HepG2 (cell line): ENCODE data around the gene HHIPL1. TPM values are rescaled to one million over a fixed set of nuclear protein-coding genes. Genes with fewer than 3 reads are reported as not detected.

ENCODE experiments used
- CAMTA2 ChIP-seq: sonication (generic); formaldehyde crosslinking; IDR thresholded peaks from 2 replicates; pipeline ENCODE4 v1.4.0; 2020; ENCODE audit warnings: mild to moderate bottlenecking, missing genetic modification reagents, borderline replicate concordance
- ELF3 ChIP-seq: IDR thresholded peaks from 2 replicates; pipeline ENCODE4 v1.6.1; 2016; ENCODE audit warnings: missing genetic modification reagents, missing compliant biosample characterization
- KDM4B ChIP-seq: sonication (generic); formaldehyde crosslinking; IDR thresholded peaks from 2 replicates; pipeline ENCODE4 v1.4.0; 2020; ENCODE audit warnings: missing genetic modification reagents
- NFYB ChIP-seq: sonication (generic); formaldehyde crosslinking; IDR thresholded peaks from 2 replicates; pipeline ENCODE4 v1.4.0; 2020; ENCODE audit warnings: missing genetic modification reagents
- PRPF4 ChIP-seq: fragments of 200-400 bp; formaldehyde crosslinking; IDR thresholded peaks from 2 replicates; pipeline ENCODE4 v1.6.1; 2016; ENCODE audit warnings: low read length, low read depth; ENCODE audit not compliant: poor library complexity, severe bottlenecking
- SNAPC5 ChIP-seq: sonication (generic); formaldehyde crosslinking; IDR thresholded peaks from 2 replicates; pipeline ENCODE4 v1.8.1; 2023; ENCODE audit warnings: mild to moderate bottlenecking, missing genetic modification reagents, borderline replicate concordance
- SPEN ChIP-seq: sonication (generic); formaldehyde crosslinking; IDR thresholded peaks from 2 replicates; pipeline ENCODE4 v1.5.1; 2020; ENCODE audit warnings: low read depth, mild to moderate bottlenecking, missing genetic modification reagents
- SUZ12 ChIP-seq: fragments of 150-350 bp; IDR thresholded peaks from 2 replicates; pipeline ENCODE4 v1.6.1; 2014; ENCODE audit warnings: low read depth, low read length
- TRAFD1 ChIP-seq: sonication (generic); formaldehyde crosslinking; IDR thresholded peaks from 2 replicates; pipeline ENCODE4 v1.5.1; 2020; ENCODE audit warnings: missing genetic modification reagents, mild to moderate bottlenecking, borderline replicate concordance
- ZBTB42 ChIP-seq: sonication (generic); formaldehyde crosslinking; IDR thresholded peaks from 2 replicates; pipeline ENCODE4 v1.5.0; 2020; ENCODE audit warnings: mild to moderate bottlenecking, missing genetic modification reagents
- ZFX ChIP-seq: sonication (generic); formaldehyde crosslinking; IDR thresholded peaks from 2 replicates; pipeline ENCODE4 v1.4.0; 2020; ENCODE audit warnings: mild to moderate bottlenecking, low read depth, missing genetic modification reagents, moderate library complexity
- ZNF230 ChIP-seq: sonication (generic); formaldehyde crosslinking; IDR thresholded peaks from 2 replicates; pipeline ENCODE4 v1.4.0; 2020; ENCODE audit warnings: mild to moderate bottlenecking, missing genetic modification reagents
- ZNF232 ChIP-seq: sonication (generic); formaldehyde crosslinking; IDR thresholded peaks from 2 replicates; pipeline ENCODE4 v1.4.0; 2020; ENCODE audit warnings: missing genetic modification reagents, borderline replicate concordance
- ZNF318 ChIP-seq: sonication (generic); formaldehyde crosslinking; IDR thresholded peaks from 2 replicates; pipeline ENCODE4 v1.4.0; 2020; ENCODE audit warnings: mild to moderate bottlenecking, missing genetic modification reagents
- ZNF460 ChIP-seq: sonication (generic); formaldehyde crosslinking; IDR thresholded peaks from 2 replicates; pipeline ENCODE4 v1.5.1; 2020; ENCODE audit warnings: missing genetic modification reagents, mild to moderate bottlenecking, borderline replicate concordance
- ZNF512B ChIP-seq: sonication (generic); formaldehyde crosslinking; IDR thresholded peaks from 2 replicates; pipeline ENCODE4 v1.5.1; 2020; ENCODE audit warnings: missing genetic modification reagents, mild to moderate bottlenecking, borderline replicate concordance
- polyA plus RNA-seq, 8 experiments: library from polyadenylated mRNA; depleted of rRNA in 3 of 8; stranded (reverse) in 7 of 8; unstranded in 1 of 8; fragments of >200 nt; fragmentation: Illumina TruSeq in 4 of 8; extraction: Trizol in 4 of 8; gene quantifications; 2 replicates each; pipeline versions ENCODE4 v1.2.1 to v1.2.3, GENCODE V29; 2011 to 2016; ENCODE audit warnings: low read depth in 4 of 8, missing spikeins in 1 of 8, mixed read lengths in 1 of 8; ENCODE audit not compliant: insufficient read depth in 1 of 8
- total RNA-seq, 5 experiments: library from RNA; depleted of rRNA; stranded (reverse); fragments of >200 nt; fragmentation: Illumina TruSeq; extraction: Trizol; gene quantifications; 2 replicates each; pipeline ENCODE4 v1.2.3, GENCODE V29; 2016; ENCODE audit warnings: low read depth in 1 of 5

HHIPL1 gene
- total and polyA plus RNA-seq, 2 of the 13 experiments (the other 11 are each of a cell fraction or from before 2014, with no cell fraction given): not detected

- TF ChIP-seq ZNF512B (CRISPR knock-in tag): no peak
- peak; percentile 63 for TF ChIP-seq ELF3
- TF ChIP-seq SNAPC5 (CRISPR knock-in tag): no peak
- no peak for TF ChIP-seq PRPF4
- no peak for TF ChIP-seq KDM4B (CRISPR knock-in tag)
- no peak for TF ChIP-seq ZNF460
- no peak; the same call in 1 of the 2 replicates for TF ChIP-seq SPEN (CRISPR knock-in tag)
- TF ChIP-seq SUZ12: no peak
- TF ChIP-seq ZNF232 (CRISPR knock-in tag): no peak
- TF ChIP-seq ZNF230 (CRISPR knock-in tag): 0 out of 2 replicates have a peak, but pooled peaks have one; percentile 15
- TF ChIP-seq ZNF318 (CRISPR knock-in tag): no peak
- no peak for TF ChIP-seq TRAFD1 (CRISPR knock-in tag)
- TF ChIP-seq ZBTB42 (CRISPR knock-in tag): no peak
- TF ChIP-seq CAMTA2 (CRISPR knock-in tag): no peak
- no peak for TF ChIP-seq NFYB
- TF ChIP-seq ZFX (CRISPR knock-in tag): peak; percentile 49; the same call in 1 of the 2 replicates
Measured at GRCh38 chr14:99602054-99602787, 42.7 kb upstream of the HHIPL1 start (continued).
